GM19467 (cell line): Measurements from ENCODE around the gene MRPL30.
"Not testable (repeated sequence)": the region's sequence is repeated elsewhere in the genome, so short reads cannot be mapped to it uniquely, and the experiment has no call there.

ENCODE experiments used
- ATAC-seq: cut with Tn5 transposase; IDR thresholded peaks from one replicate; pipeline ENCODE4 v1.9.1; 2021; ENCODE audit warnings: mild to moderate bottlenecking, moderate library complexity; ENCODE audit not compliant: unreplicated experiment

Gene MRPL30

GRCh38 chr2:99183025-99183424, 2.0 kb downstream of the MRPL30 start:
- no peak for ATAC-seq

DNA sequence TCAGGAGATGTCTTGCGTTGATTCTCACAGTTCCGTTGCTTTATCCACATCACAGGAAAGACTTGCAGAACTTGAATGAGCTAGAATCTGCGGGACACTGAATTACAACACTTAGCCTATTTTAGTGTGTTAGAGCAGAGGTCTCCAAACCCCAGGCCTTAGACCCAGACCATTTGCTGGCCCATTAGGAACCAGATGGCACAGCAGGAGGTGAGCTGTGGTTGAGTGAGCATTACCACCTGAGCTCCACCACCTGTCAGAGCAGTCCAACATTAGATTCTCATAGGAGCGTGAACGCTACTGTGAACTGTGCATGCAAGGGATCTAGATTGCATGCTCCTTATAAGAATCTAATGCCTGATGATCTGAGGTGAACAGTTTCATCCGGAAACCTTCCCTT, 3.8 kb downstream of the MRPL30 start:
- ATAC-seq, result no peak

DNA sequence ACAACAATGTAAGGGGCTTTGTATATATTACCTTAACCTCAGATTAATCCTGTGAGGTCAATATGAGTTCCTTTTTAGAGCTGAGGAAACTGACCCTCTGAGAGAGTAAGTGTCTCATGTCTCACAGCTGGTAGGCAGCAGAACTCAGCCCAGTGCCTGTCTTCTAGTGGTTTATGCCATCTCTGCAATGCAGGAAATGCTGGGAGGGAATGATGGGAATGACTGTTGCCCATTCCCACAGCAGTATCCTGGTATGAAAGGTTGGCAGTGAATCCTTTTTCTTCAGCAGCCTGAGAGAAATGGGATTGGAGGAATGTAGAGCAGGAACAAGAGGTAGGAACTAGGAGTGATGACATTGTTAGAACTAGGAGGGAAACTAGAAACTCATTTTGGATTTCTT, 6.0 kb downstream of the MRPL30 start:
- no peak for ATAC-seq

- no peak for ATAC-seq
Observed at GRCh38 chr2:99188357-99188756, 7.4 kb downstream of the MRPL30 start.

DNA sequence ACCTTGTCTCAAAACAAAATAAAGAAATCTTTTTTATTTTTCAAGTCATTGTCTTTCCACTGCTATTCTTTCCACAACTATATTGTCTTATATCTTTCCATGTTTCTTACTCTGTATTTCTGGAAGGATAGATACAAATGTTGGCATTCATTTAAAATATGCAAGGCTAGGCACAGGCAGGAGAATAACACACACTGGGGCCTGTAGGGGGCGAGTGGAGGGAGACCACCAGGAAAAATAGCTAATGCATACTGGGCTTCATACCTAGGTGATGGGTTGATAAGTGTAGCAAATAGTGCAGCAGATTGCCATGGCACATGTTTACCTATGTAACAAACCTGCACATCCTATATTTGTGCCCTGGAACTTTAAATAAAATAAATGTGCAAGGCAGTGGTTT, 9.6 kb downstream of the MRPL30 start:
- no peak for ATAC-seq

DNA sequence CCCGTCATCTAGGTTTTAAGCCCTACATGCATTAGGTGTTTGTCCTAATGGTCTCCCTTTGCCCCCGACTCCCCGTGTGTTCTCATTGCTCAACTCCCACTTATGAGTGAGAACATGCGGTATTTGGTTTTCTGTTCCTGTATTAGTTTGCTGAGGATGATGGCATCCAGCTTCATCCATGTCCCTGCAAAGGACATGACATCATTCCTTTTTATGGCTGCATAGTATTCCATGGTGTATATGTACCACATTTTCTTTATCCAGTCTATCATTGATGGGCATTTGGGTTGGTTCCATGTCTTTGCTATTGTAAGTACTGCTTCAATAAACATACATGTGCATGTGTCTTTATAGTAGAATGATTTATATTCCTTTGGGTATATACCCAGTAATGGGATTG, 11.4 kb downstream of the MRPL30 start:
- not testable (repeated sequence) for ATAC-seq

DNA sequence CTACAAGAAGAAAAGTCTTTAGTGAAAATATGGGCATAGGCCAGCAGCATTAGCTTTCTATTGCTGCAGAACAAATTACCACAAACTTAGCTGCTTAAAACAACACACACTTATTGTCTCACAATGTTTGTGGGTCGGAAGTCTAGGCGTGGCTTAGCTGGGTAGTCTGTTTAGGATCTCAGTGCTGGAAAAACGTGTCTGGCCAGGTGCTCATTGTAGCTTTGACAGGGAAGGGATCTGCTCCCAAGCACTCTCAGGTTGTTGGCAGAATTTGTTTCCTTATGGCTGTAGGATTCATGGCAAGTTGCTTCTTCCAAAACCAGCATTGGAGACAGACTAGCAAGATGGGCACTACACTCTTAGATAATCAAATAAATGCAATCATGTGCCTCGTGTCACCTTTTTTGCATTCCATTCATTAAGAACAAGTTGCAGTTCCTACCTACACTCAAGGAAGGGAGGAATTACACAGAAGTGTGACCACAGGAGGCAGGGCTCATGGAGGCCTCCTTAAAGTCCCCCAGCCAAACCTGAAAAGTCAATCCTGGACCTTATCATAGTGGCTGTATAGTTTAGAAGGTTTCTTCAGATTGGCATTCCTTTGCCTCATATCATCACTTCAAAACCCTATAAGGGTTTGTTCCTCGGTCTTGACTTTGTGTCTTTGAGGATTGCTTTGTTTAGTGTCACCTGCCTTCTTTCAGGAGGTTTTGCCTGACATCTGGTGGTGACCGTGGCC, 17.3 kb downstream of the MRPL30 start:
- ATAC-seq, result no peak

DNA sequence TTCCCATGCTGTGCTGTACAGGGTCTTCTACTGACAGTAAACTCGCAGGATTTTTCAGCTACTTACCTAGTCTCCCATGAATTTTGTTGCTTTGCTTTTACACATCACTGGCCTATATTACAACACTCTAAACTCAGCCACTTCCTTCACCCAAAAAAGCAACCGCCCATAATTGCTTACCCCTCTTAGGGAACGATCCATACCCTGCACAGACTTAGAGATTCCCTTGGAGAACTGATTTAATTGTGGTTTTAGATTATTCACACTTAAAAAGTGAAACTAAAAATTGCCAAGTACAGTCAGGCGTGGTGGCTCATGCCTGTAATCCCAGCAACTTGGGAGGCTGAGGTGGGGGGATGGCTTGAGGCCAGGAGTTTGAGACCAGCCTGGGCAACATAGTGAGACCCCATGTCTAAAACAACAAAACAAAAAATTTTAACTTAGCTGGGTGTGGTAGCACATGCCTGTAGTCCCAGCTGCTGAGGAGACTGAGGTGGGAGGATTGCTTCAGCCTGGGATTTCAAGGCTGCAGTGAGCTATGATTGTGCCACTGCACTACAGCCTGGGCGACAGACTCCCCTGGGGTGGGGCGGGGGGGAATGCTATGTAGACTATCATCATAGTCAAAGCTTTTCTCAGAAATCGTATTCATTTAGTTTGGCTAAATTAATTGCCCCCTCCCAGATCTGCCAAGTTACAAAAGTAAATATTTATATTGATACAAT, 19.3 kb downstream of the MRPL30 start:
- no peak for ATAC-seq

- ATAC-seq, result no peak
Observed at GRCh38 chr2:99201959-99202678, 21.1 kb downstream of the MRPL30 start.

- no peak for ATAC-seq
Observed at GRCh38 chr2:99205491-99205890, 24.5 kb downstream of the MRPL30 start.

- ATAC-seq, result no peak
Observed at GRCh38 chr2:99216096-99216495, 35.1 kb downstream of the MRPL30 start.

- no peak for ATAC-seq
Observed at GRCh38 chr2:99217929-99218501, 37.0 kb downstream of the MRPL30 start.

- not testable (repeated sequence) for ATAC-seq
Observed at GRCh38 chr2:99233177-99233576, 52.2 kb downstream of the MRPL30 start.

DNA sequence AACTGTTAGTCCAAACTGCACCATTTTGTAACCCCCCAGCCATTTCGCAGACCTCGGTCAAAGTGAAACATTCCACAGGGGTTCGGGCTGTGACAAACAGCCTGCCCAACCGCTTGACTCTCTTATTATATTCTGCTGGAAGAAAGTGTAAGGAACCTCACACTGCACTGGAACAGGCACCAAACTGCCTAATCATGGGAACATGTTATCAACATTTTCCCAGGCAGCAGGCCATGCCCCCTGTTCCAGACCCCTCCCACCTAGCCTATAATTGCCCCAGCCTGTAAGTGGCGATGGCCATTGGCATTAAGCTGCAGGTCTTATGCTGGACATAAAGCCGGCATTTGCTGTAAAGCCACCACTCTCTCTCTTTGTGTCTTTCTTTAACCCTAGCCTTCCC, 57.6 kb downstream of the MRPL30 start:
- no peak for ATAC-seq

DNA sequence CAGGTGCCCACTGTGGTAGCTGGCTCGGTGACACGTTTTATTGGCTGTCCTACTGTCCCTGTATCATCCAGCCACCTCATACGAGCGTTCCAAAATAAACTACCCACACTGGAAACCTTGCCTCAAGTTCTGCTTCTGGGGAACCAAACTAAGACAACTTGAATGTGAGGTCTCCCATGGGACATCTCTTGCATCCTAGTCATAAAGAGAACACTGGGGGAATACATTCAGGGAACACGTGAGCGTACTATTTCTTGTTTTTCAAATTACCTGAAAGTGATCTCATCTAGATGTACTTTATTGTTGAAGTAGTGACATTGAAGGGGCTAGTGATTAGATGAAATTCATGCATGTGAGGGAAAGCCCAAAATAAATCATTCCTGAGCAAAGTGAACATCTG, 59.4 kb downstream of the MRPL30 start:
- ATAC-seq, result no peak

DNA sequence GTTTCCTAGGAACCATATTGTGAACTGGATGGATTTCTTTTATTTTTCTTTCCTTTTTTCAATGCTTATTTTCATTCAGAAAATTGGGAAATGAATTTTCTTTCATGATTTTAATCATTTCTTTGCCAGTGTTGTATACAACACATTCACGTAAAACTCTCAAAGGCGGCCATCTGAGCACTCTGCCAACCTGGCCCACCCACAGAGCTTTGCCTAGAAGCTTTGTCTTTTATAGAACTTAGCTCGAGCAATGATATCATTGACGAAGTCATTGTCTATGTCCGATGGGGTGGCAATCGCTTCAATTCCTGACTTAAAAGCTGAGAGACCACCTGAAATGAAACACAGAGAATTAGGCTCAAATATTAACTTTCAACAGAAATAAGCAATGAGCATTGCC, 61.2 kb downstream of the MRPL30 start:
- no peak for ATAC-seq
